NCI-H1048 (cell line): ENCODE results near the gene CD63.
"Not testable (repeated sequence)": the region's sequence is repeated elsewhere in the genome, so short reads cannot be mapped to it uniquely, and the experiment has no call there.

Experiments
- DNase-seq: peaks from one replicate; lab custom pipeline; 2025; lab: John Stamatoyannopoulos, UW

The CD63 gene, protein sequence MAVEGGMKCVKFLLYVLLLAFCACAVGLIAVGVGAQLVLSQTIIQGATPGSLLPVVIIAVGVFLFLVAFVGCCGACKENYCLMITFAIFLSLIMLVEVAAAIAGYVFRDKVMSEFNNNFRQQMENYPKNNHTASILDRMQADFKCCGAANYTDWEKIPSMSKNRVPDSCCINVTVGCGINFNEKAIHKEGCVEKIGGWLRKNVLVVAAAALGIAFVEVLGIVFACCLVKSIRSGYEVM

DNA sequence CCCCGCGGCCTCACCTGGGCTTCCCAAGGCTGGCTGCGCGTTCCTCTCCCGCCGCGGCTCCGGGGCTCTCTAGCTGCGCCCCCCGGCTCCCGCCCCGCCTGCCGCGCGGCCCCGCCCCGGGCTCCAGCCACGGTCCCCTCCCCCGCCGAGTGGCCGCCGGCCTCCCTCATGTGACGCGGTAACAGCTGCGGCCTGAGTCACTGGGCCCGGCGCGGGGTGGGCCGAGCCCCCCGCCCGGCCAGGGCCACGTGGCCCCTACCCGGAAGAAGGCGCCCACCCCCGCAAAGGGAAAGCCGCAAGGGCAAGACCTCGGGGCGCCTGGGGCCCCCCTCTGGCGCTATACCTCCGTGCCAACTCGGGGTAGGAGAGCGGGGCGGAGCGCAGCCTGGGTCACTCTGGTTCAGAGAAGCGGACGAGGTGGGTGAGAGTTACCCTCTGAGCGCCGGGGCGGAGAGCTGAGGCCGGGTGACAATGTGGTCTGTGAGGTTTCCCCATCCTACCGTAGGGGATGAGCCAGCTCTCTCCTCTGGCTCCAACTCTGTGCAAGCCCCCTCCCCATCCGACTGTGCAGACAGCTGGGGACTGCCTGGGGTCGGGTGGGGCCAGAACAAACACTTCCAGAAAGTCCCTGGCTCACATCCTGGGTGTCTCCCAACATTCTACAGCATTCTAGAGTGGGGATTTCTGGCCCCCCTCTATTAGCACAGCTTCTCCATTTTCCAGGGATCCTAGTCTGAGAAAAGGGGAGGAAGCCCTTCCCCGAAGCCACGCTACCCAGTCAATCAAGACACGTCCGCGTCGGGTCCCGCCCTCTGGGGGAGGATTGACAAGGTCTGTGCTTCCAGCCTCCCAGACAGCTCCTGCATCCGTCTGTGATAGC lies at the start of gene CD63:
TSS of gene CD63 (minus strand) at position 71 of the 880 bp plus-strand sequence. CDS start 668 bp downstream, outside the sequence.
- DNase-seq: peak; percentile 71

- no peak for DNase-seq
Measured at GRCh38 chr12:55777856-55778255, 49.0 kb upstream of the CD63 start.

DNA sequence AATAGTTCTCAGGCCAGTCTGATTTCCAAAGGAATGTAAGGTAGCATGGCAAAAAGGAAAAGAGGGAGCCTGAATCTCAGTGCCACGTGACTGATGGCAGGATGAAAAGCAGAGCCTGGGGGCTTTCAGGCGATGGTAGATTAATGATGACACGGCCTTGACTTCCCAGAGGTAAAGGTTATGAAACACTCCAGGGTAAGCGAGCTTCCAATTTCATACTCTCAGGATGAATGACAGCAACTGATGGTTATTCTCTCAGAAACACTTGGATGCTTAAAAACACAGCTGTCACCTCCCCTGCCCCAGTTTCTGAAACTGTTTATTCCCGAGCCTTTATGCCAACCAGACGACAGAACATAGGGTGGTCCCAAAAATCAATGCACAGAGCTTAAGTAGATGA lies 42.9 kb upstream of the CD63 start:
- DNase-seq: no peak

GRCh38 chr12:55767156-55767555 lies 38.3 kb upstream of the CD63 start:
- DNase-seq: no peak

GRCh38 chr12:55765736-55766290 lies 37.0 kb upstream of the CD63 start:
- no peak for DNase-seq

- DNase-seq: no peak
Measured at GRCh38 chr12:55762646-55763045, 33.8 kb upstream of the CD63 start.

DNA sequence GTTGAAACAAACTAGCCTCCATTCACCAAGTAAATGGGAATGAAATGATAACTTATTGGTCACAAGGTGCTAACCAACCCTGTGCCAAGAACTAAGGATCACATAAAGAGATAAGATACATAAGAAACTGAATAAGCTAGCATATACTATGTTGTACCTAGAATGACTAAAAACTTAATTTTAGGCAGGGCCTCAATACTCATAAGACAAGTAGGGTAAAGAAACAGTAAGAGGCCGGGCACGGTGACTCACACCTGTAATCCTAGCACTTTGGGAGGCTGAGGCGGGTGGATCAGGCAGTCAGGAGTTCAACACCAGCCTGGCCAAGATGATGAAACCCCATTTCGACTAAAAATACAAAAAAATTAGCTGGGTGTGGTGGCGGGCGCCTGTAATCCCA lies 31.9 kb upstream of the CD63 start:
- no peak for DNase-seq

- DNase-seq: not testable (repeated sequence)
Measured at GRCh38 chr12:55758575-55758974, 29.8 kb upstream of the CD63 start.

- DNase-seq: no peak
Measured at GRCh38 chr12:55757701-55758100, 28.9 kb upstream of the CD63 start.

- no peak for DNase-seq
Measured at GRCh38 chr12:55755246-55755645, 26.4 kb upstream of the CD63 start.

GRCh38 chr12:55748230-55748993 lies 19.6 kb upstream of the CD63 start:
- DNase-seq: no peak

- no peak for DNase-seq
Measured at GRCh38 chr12:55746913-55747231, 18.1 kb upstream of the CD63 start.

DNA sequence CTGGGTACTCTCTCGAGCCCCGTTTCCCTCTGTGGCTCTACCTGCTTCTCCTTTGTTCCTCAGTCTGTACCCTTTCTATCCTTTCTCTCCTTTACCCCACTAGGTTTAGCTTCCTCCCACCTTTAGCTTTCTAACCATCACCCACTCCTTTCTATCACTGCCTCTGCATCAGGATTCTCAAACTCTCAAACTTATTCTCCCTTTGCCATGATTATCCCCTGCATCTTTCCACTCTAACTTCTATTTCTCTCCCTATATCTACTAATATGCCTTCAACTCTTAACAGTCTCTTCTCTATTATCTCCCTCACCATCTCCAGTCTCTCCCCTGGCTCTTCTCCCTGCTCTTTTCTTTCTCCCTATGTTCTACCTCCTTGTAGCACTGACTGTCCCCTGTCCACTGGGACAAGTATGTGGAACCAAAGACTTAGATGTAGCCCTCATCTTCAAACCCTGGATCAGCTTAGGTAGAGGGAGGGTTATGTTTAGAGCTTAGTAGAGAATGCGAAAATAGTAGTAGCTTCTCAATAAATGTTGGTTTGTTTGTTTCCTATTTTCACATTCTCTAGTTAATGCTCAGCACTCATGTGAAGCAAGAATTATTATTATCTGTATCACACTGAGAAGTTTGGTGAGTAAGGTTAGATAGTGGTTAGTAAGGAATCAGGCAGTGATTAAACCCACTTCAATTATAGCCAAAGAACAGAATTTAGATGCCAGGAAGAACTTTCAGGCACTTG lies 17.5 kb upstream of the CD63 start:
- no peak for DNase-seq

GRCh38 chr12:55745361-55746173 lies 16.8 kb upstream of the CD63 start:
- DNase-seq: no peak

GRCh38 chr12:55744340-55745030 lies 15.7 kb upstream of the CD63 start:
- DNase-seq: no peak

GRCh38 chr12:55743406-55744339 lies 14.9 kb upstream of the CD63 start:
- DNase-seq: no peak

- DNase-seq: peak; percentile 36
Measured at GRCh38 chr12:55742719-55743405, 14.1 kb upstream of the CD63 start, which contains the start of gene GDF11. TSS of gene GDF11 (plus strand) at chr12:55743122. CDS start at chr12:55743317, 195 bp downstream.

- DNase-seq: no peak
Measured at GRCh38 chr12:55741931-55742680, 13.3 kb upstream of the CD63 start.
